Kidney (tissue), 14 donors: ENCODE results near the gene ZNF408. TPM values are rescaled to one million over a fixed set of nuclear protein-coding genes. Genes with fewer than 3 reads are reported as not detected.

Source experiments
- DNase-seq, 5 donors: peaks; one replicate each; pipeline ENCODE4 v3.0.0-alpha.2; 2013 to 2020
- FAIRE-seq: peaks from 2 replicates; lab custom pipeline; 2012; peaks lifted over from hg19 to GRCh38; lab: Jason Lieb, UNC
- H3K27ac ChIP-seq, 2 donors: one replicate each; pipeline ENCODE4 v1.7.0; 2013; ENCODE audit warnings: low read depth in 2 of 2, low read length in 2 of 2, inconsistent platforms in 1 of 2
- H3K27me3 ChIP-seq: one replicate; pipeline ENCODE4 v1.7.1; 2013; ENCODE audit warnings: low read length, inconsistent platforms; ENCODE audit not compliant: control insufficient read depth, insufficient read depth
- H3K36me3 ChIP-seq, 3 donors: one replicate each; pipeline versions ENCODE4 v1.7.0 to v1.7.1; 2013; ENCODE audit warnings: low read length in 3 of 3, control low read depth in 1 of 3, inconsistent platforms in 1 of 3; ENCODE audit not compliant: insufficient read depth in 3 of 3, control insufficient read depth in 2 of 3
- H3K4me1 ChIP-seq, 3 donors: one replicate each; pipeline versions ENCODE4 v1.7.0 to v1.7.1; 2013; ENCODE audit warnings: low read length in 3 of 3, inconsistent platforms in 1 of 3, low read depth in 1 of 3; ENCODE audit not compliant: control insufficient read depth in 2 of 3, insufficient read depth in 2 of 3
- H3K4me3 ChIP-seq, 3 donors: one replicate each; pipeline versions ENCODE4 v1.7.0 to v1.8.1; 2013; ENCODE audit warnings: low read length in 3 of 3, control low read depth in 1 of 3, inconsistent platforms in 1 of 3
- H3K9ac ChIP-seq, 3 donors: one replicate each; pipeline versions ENCODE4 v1.7.0 to v1.7.1; 2013; ENCODE audit warnings: low read length in 3 of 3, control low read depth in 1 of 3, inconsistent platforms in 1 of 3
- H3K9me3 ChIP-seq, 3 donors: one replicate each; pipeline versions ENCODE4 v1.7.0 to v1.7.1; 2013; ENCODE audit warnings: low read length in 3 of 3, control low read depth in 1 of 3, inconsistent platforms in 1 of 3; ENCODE audit not compliant: control insufficient read depth in 2 of 3, insufficient read depth in 1 of 3
- intact Hi-C: fragments of 100-400 bp; cut with DNase I; formaldehyde crosslinking; loops from one replicate; pipeline ENCODE4 v1.11.1; 2022
- polyA plus RNA-seq: library from polyadenylated mRNA; stranded (reverse); fragments of 350-450 nt; fragmentation: Illumina TruSeq; extraction: RNeasy Lipid Tissue Mini Kit (QIAGEN cat#74804); gene quantifications from one replicate; pipeline ENCODE4 v1.2.3, GENCODE V29; 2014; ENCODE audit warnings: low read depth, low replicate concordance; ENCODE audit not compliant: insufficient read depth
- total RNA-seq: library from RNA; stranded (reverse); fragmentation: NEBNext Ultra II Directional; extraction: Animal tissue kit (Norgen Biotek cat#: 25700); gene quantifications from one replicate; pipeline ENCODE4 v1.2.1, GENCODE V29; 2021
- TF ChIP-seq, protein P1 (sequence below): IDR thresholded peaks from 3 replicates; pipeline ENCODE4 v1.5.1; 2012; ENCODE audit warnings: mild to moderate bottlenecking, moderate library complexity, borderline replicate concordance; ENCODE audit not compliant: insufficient read depth; ENCODE audit errors: extremely low read depth
- donor health status: control.
- donor health status: control.
- donor health status: control.
- donor health status: control.
- donor health status: control.
- donor health status: DM: yes; HTN: yes; CAD: no.
- donor health status: Normal renal cell carcinoma (clear cell type).

Gene ZNF408
- total and polyA plus RNA-seq, 2 donors from 2014 or later: 7.8 to 9.7 TPM

DNA sequence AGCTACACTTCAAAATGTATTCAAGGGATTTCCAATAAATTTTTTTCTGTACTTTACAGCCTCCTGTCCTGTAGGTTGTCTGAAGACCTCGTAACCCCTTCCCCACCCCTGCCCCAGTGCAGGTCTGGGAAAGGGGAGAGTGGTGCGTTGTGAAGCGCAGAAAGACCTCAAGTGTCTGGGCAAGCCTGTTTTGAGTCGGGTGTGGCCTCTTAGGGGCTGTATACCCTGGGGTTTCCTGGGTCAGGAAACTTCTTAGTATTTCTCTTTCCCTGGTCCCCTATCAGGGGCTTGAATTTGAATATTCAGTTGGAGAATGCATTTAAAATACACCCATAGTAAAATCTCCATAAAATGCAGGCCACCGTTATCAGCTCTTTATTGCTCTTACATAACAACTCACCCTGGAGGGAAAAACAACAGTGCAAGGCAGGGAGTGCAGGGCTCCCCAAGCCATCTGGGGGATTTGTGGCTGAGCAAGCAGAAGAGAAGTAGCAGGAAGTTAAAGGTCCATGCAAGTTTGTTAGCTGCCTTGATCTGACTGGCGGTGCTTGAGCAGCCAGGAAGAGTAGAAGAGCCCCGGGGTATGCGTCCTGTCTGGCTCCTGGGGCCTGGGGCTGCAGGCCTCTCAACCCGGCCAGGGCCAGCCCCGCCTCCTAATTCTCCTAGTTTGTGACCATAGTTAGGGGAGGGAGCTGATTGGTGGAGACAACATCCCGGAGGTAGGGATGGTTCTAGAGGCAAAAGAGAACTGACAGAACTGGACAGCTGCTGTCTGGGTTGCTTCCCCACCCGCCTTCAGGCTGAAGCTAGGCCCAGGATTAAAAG, 26.2 kb upstream of the ZNF408 start:
- Histone ChIP-seq H3K36me3 (peaks cover 4 to 33% (median 33%) of the 10 kb centered on the region in 3 donors), H3K27me3 (no peaks in the 10 kb centered on the region), H3K9me3 (no peaks in the 10 kb centered on the region), H3K4me1 (peaks cover 0 to 22% (median 0%) of the 10 kb centered on the region in 3 donors), H3K9ac (no peak overlapping the region), H3K4me3 (no peak overlapping the region), H3K27ac (peak overlapping the region; percentile 39 to 78)
- DNase-seq (peak in 4 of 5 donors; percentile 18 to 57 (median 30)), FAIRE-seq (no peak)
- TF ChIP-seq, protein P1, sequence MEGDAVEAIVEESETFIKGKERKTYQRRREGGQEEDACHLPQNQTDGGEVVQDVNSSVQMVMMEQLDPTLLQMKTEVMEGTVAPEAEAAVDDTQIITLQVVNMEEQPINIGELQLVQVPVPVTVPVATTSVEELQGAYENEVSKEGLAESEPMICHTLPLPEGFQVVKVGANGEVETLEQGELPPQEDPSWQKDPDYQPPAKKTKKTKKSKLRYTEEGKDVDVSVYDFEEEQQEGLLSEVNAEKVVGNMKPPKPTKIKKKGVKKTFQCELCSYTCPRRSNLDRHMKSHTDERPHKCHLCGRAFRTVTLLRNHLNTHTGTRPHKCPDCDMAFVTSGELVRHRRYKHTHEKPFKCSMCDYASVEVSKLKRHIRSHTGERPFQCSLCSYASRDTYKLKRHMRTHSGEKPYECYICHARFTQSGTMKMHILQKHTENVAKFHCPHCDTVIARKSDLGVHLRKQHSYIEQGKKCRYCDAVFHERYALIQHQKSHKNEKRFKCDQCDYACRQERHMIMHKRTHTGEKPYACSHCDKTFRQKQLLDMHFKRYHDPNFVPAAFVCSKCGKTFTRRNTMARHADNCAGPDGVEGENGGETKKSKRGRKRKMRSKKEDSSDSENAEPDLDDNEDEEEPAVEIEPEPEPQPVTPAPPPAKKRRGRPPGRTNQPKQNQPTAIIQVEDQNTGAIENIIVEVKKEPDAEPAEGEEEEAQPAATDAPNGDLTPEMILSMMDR: no peak
- intact Hi-C loops: no loop called here

DNA sequence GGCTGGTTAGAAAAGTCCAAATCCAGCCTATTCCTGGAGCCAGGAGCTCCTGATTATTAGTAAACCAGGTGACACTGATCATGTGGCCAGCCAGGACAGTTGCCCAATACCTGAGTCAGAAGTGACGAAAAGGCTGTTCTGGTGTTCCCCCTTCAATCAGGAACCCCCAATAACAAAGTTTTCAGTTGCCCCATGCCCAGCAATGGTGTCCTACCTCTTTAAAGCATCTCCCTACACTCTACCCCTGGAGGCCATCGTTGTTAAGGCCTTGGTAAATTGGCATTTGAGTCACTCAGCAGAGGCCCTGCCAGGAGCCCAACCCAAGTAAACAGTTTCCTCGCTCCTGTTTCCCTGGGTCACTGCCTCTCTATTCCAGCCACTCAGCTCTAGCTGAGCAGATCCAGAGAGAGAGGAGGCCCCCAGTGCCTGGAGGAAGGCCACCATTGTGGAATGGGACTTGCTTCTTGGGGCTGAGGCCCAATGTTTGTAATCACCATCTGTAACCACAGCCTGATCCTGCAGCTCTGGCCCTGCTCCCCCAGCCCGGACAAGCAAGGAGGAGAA, 25.5 kb upstream of the ZNF408 start:
- Histone ChIP-seq H3K27ac (peak overlapping the region; percentile 39 to 78), H3K27me3 (no peaks in the 10 kb centered on the region), H3K9ac (no peak overlapping the region), H3K4me3 (no peak overlapping the region), H3K4me1 (peaks cover 0 to 22% (median 0%) of the 10 kb centered on the region in 3 donors), H3K9me3 (no peaks in the 10 kb centered on the region), H3K36me3 (peaks cover 3 to 36% (median 34%) of the 10 kb centered on the region in 3 donors)
- TF ChIP-seq, protein P1: no peak
- intact Hi-C loops: no loop called here
- DNase-seq (peak in 2 of 5 donors; percentile 24 to 31), FAIRE-seq (no peak)

DNA sequence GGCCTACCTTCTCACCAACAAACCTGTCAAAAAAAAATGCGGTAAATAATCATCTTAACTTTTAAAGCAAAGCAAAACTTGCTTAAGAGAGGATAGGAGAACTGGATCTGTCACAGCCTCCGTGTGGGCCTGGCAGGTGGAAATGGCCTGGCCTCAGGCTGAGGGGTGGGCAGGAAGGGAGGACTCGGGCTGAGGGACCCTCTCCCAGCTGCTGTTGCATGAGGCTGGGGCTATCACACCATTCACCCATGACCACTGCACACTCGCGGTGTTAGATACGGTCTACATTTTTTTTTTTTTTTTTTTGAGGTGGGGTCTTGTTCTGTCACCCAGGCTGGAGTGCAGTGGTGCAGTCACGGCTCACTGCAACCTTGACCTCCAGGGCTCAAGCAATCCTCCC, 24.9 kb upstream of the ZNF408 start:
- Histone ChIP-seq H3K9me3 (no peaks in the 10 kb centered on the region), H3K4me3 (no peak overlapping the region), H3K27me3 (no peaks in the 10 kb centered on the region), H3K9ac (no peak overlapping the region), H3K27ac (peak overlapping the region in 1 of 2 donors; percentile 78), H3K36me3 (peaks cover 0 to 37% (median 30%) of the 10 kb centered on the region in 3 donors), H3K4me1 (peaks cover 0 to 22% (median 0%) of the 10 kb centered on the region in 3 donors)
- DNase-seq: no peak
- intact Hi-C loops: no loop called here
- TF ChIP-seq, protein P1: no peak
- no peak for FAIRE-seq
